Measurements from ENCODE around the gene EFNA4. TPM values are rescaled to one million over a fixed set of nuclear protein-coding genes. Genes with fewer than 3 reads are reported as not detected.

Gene EFNA4
- total RNA-seq, 1 experiment from 2014 or later: 9.8 TPM

- H3K36me3 ChIP-seq (ENCODE audit: control insufficient read depth in 1 of 2, insufficient read depth in 2 of 2, low read length in 2 of 2): peaks cover 8 to 15% of the 10 kb centered on the region in 2 experiments; a peak in 3 of 4 replicates
- H3K4me2 ChIP-seq (ENCODE audit: low read length): peak overlapping the region; percentile 95
- ATAC-seq (peak; percentile 37), DNase-seq (ENCODE audit: low read depth, low spot score) (no peak)
- H3K27ac ChIP-seq (ENCODE audit: low read depth, low read length): peak overlapping the region; percentile 93
- H2AFZ ChIP-seq (ENCODE audit: low read depth, low read length, poor library complexity, severe bottlenecking): no peak overlapping the region
- peak overlapping the region; percentile 72 for H3K9ac ChIP-seq (ENCODE audit: low read length)
- H3K4me3 ChIP-seq (replicated peaks in 1 of 2; ENCODE audit: low read depth in 1 of 2, low read length in 2 of 2): peak overlapping the region; percentile 77 to 84
- RAD21 ChIA-PET (ENCODE audit: low non-redundant PET in 1 of 2, low total read pairs in 2 of 2, uncharacterized antibody in 2 of 2, unreplicated experiment in 2 of 2): interaction anchor here in 1 of 2 experiments (1.2 to 2.3 kb wide), 2 partner anchors 14 to 20 kb away, joined by 4 to 9 read pairs; partner anchors contain the start of gene EFNA3
- peaks cover 21 to 35% of the 10 kb centered on the region in 2 experiments for H3K4me1 ChIP-seq (ENCODE audit: control insufficient read depth in 1 of 2, insufficient read depth in 2 of 2, low read length in 2 of 2)
- CTCF ChIA-PET: interaction anchor here (0.5 to 6.7 kb wide), 6 partner anchors 12 to 130 kb away, joined by 3 to 44 read pairs (median 6); partner anchors contain the start of gene KRTCAP2
- intact Hi-C loops (cut with micrococcal nuclease): loop anchor here (5.0 kb wide), 3 partner anchors 92 to 507 kb away; partner anchors contain the start of genes CKS1B, SHC1 and UBE2Q1
- POLR2A ChIA-PET: interaction anchor here (1.4 to 1.6 kb wide), 2 partner anchors 16 to 21 kb away, joined by 5 to 7 read pairs; no protein-coding TSS in a partner anchor
- no peaks in the 10 kb centered on the region for H4K20me1 ChIP-seq (ENCODE audit: insufficient read depth)
- H3K27me3 ChIP-seq (ENCODE audit: insufficient read depth, low read length): no peaks in the 10 kb centered on the region
- TF ChIP-seq JUND (IDR thresholded peaks at IDR 0.05) (no peak), SIN3A (IDR thresholded peaks at IDR 0.05; ENCODE audit: low read depth) (peak; percentile 18; the same call in 1 of the 2 replicates), TCF7L2 (IDR thresholded peaks at IDR 0.05; ENCODE audit: borderline replicate concordance, extremely low read depth, insufficient read depth, insufficient read length) (peak; percentile 4), EZH2phosphoT487 (IDR thresholded peaks at IDR 0.05; ENCODE audit: borderline replicate concordance) (no peak), CTCF (IDR thresholded peaks at IDR 0.05 in 2 of 3, conservative IDR thresholded peaks at IDR 0.05 in 1 of 3; ENCODE audit: borderline replicate concordance in 1 of 3, insufficient read depth in 1 of 3, low read depth in 2 of 3, low read length in 2 of 3) (no peak), SP1 (IDR thresholded peaks at IDR 0.05; ENCODE audit: low read depth) (no peak), ZBTB33 (IDR thresholded peaks at IDR 0.05; ENCODE audit: extremely low read depth, insufficient replicate concordance, low read length) (no peak), RAD21 (IDR thresholded peaks at IDR 0.05; ENCODE audit: low read depth) (no peak)
- BruUV-seq (replicated peaks): TSS peak; percentile 80
- H3K9me2 ChIP-seq (ENCODE audit: insufficient read depth): no peaks in the 10 kb centered on the region
- 0 out of 2 replicates have a peak, but pooled peaks cover 5% of the 10 kb centered on the region for H3K79me2 ChIP-seq (ENCODE audit: insufficient read depth, low read length)
- no peaks in the 10 kb centered on the region for H3K9me3 ChIP-seq (ENCODE audit: control insufficient read depth in 1 of 2, insufficient read depth in 1 of 2, low read depth in 1 of 2, low read length in 2 of 2)
Observed at GRCh38 chr1:155064111-155064831, 731 bp downstream of the EFNA4 start.
